HG03575 (cell line): ENCODE data around the gene CDH4.

Experiments used
- ATAC-seq: cut with Tn5 transposase; IDR thresholded peaks from one replicate; pipeline ENCODE4 v1.9.1; 2021; ENCODE audit not compliant: unreplicated experiment, insufficient number of reproducible peaks, low FRiP score; ENCODE audit errors: extremely low read depth

CDH4 gene

DNA sequence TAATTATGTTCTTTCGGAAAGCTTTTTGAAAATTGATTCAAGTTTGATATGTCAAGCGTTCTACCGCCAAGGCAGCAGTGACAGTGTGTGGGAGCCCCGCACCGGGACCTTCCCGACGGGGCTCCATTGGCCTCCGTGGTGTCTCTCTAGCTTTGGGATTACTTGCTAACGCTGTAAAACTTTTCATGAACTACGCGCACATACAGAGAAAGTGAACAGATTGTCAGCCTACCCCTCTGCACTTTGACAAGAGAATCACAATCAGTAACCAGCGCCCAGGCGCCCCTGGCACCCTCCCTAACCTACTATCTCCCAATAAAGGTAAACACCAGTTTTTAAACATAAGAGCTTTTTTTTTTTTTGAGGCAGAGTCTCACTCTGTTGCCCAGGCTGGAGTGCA lies 274.8 kb downstream of the CDH4 start:
- ATAC-seq = no peak

DNA sequence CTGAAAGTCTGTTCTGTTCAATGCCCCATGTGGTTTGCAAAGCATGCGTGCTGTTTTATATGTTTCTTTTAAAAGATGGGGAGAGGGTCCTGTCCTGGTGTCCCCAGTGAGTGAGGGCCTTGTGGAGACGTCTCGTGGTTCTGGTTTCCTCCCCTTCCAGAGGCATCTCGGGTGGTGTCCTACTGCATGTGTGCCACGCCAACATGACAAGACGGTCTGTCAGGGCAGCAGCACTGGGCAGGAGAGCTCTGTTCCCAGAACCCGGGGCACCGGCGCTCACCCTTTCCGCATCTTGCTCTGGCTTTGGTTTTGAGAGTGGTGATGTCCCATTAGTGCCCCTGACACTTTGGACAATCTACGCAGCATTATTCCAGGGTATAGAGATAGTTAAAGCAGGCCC lies 275.6 kb downstream of the CDH4 start:
- ATAC-seq = no peak

DNA sequence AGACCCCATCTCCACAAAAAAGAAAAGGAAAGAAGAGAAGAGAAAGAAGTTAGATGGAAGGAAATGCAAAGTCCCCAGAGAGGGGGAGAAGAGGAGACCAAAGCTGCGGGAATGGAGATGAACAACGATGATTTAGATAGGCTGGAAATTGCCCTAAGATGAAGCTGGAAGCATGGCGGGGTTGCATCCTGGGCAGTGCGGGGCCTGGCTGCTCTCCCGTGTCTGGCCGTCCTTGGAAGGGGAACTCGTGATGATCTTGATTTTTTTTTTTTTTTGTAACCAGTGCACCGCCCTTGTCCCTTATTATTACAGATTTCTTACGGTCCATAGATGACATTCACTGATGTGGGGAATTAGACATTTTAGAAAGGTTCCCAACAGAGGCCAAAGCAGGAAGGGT lies 276.5 kb downstream of the CDH4 start:
- no peak for ATAC-seq

DNA sequence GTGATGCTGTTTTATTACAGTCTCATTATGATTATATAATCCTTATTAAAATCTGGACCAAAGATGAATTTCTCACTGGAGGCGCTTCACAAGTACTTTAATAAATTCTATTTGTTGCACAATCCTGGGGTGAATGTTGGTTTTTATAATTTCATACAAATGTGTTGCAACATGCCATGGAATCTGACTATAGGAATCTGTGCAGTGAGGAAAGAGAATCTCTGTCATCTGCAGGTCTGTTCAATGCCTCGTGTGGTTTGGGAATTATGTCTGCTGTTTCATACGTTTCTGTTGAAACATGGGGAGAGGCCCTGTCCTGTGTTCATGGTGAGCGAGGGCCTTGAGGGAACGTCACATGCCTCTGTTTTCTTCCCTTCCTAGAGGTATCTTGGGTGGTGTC lies 277.3 kb downstream of the CDH4 start:
- no peak for ATAC-seq

DNA sequence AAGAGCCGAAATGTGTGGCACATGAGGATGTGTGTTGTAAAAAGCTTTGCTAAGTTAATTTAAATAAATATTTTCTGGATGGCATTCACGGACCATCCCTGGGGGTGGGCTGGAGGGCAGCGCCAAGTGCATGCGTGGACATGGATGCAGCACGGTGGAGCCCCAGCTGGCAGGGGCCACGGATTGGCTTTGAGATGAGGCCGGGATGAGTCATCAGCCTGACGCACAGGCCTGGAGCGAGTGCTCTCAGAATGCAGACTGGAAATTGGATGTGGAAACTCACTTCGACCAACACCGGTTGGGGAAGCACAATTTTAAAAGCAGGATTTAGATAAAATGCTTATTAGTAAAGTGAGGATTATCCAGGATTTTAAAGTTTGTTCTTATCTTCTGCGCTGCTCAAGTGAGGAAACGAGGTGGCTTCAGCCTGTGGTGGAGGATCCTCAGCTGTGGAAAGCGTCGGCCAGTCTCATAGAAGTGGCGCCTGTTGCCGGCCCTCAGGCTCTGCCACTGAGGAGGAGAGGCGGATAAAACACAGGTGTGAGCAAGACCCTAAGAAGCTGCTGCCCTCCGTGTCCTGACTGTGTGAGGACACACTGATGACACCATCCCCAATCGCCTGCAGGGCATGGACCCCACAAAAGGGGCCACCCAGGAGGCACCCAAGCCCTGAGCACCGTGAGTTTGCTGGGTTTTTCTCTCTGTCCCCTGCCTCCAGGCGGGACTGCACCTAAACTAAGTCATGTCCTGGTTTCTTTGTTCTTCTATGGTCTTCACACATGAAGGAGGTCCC lies 279.7 kb downstream of the CDH4 start:
- ATAC-seq = no peak

DNA sequence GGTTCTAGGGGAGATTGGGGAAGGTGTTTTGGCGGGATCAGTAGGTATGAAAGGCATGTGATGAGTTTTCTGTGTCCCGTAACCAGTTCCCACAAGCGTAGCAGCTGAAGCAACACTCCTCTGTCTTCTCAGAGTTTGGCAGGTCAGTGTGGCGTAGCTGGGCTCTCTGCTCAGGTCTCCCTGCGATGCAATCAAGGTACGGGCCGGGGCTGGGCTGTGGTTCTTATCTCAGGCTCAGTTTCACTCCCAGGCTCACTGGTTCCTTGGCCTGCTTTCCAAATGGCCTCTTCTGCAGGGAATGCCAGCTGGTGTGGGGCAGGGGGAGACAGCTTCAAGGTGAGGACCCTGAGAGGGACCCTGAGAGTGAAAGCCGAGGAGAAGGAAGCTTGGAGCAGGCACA lies 280.7 kb downstream of the CDH4 start:
- ATAC-seq = no peak

DNA sequence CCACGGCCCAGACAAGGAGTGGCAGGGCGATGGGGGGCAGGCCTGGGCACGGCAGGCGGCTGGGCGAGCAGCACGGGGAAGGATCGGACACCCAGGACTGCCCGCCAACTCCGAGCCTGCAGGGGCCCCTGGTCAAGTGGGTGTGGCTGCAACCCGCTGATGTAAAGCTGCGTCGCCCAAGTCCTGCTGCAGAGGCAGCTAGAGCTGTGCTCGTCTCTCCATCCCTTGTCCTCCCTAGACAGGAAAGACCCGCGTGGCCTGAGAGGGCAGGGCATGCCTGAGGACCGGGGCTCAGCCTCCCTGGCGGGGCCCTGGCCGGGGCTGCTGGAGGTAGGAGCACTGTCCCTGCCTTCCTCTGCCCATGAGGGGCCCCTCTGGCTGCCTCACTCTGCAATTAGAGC lies 281.2 kb downstream of the CDH4 start:
- ATAC-seq = no peak

DNA sequence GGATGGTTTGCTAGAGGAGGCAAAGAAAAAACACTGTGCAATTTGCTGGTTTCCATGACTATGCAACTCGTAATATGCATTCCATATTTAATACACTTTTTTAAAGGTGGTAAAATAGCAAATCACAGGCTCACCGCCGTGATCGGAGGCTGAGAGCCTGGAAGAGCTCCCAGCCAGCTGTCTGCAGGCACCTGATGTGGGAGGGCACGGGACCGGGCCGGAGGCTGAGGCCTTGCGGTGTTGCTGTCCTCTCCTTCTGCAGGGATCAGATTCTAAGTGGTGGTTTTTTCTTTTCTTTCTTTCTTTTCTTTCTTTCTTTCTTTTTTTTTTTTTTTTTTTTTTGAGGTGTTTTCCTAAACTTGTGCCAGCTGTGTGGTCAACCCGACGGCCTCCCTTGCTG lies 282.3 kb downstream of the CDH4 start:
- no peak for ATAC-seq

DNA sequence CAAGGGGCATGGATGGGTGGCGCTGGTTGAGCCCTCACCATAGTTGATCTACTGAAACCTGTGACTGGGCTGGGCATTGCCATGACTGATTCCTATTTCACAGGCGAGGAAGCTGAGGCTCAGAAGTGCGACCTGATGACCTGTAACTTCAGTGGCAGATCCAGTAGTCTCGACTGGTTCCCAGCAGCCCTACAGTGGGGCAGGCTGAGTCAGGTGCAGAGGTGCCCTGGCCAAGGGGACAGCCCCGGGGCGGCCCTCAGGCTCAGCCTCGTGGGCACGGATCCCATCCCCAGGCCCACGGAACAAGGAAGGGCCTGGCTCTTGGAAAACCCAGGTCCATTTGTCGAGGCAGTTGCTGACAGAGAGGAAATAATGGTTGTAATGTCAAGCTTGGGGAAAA lies 283.0 kb downstream of the CDH4 start:
- no peak for ATAC-seq

DNA sequence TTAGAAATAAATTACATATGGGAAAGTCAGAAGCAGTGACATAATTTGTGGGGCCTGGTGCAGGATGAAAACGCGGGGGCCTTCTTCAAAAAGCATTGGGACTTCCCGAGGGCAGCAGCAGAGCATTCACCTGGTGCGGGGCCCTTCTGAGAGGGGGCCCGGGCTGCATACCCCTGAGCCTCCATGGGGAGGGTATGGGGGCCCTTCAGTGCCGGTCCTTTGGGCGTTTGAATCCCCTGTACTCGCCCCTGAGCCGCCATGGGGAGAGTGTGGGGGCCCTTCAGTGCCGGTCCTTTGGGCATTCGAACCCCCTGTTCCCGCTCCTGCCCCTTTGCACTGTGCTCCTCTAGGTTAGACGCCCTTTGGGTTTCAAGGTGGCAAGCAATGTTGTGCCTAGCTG lies 283.5 kb downstream of the CDH4 start:
- ATAC-seq = no peak

DNA sequence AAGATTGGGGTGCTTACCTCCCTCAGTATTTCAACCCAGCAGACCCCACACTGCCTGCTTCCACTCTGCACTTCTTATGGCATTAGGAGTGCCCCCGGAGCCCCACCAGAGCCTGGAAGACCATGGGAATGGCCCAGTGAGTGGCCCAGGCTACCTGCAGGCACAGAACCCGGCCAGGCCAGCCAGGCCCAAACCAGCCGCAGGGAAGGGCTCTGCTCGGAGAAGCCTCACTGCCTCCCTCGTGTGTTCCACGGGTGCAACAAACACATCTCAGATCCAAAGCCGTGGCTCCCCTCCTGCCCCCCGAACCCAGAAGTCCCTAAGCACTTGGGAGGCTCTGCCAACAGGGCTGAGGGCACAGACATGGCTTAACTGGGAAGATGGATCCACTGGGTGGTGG lies 283.9 kb downstream of the CDH4 start:
- no peak for ATAC-seq

DNA sequence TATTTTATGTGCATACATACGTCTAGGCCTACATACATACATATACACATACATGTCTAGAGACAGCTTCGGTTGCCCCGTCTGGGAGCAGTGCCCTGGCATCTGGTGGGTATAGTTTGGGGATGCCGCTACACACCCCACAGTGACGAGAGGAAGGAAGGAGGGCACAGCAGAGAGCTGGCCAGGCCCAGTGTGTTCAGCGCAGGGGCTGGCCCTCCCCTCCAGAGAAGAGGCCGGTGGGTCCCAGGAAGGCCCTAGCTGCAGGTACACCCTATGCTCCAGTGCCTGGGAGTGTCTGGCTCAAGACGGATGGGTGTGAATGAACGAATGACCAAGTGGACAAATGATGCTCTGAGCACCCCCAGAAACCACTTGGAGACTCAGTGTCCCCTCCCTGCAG lies 284.6 kb downstream of the CDH4 start:
- ATAC-seq = no peak

DNA sequence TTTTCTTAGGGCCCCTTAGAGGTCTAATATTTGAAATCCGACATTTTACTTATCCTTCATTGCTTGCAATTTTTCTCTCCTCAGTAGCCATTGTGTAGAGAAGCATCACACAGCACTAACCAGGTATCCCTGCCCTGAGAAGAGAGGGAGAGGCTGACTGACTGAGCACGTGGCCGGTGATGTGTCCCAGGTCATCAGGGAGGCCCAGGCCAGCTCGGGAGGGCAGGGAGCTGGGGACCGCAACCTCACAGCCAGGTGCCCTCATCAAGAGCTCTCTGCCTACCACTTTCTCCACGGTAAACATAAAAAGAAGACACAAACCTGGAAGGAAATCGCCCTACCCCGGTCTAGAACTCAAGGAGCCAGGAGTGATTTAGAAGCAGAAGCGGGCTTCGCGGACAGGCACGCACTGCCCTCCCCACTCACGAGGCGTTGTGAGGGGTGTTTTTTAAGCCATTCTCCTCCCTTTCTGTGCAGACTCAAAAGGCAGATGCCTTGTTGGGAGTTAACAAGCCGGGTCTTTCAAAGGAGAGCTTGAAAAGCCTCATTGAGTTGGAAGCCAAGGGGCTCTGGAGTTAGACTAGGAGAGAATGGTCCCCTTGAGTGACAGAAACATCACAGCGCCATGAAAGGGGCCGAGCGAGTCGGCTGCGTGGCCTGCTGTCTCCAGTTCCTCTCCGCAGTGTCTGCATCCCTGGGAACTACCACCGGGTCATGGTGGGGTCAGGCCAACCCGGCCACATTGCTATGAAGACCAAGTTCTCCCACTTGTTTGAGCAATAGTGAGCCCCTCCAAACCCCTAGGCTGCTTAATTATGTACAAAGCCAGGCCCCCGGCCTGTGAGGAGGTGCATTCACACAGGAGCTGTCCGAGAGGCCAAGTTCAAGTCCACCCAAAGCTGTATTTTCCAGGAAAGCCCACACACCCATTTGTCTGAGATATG lies 285.4 kb downstream of the CDH4 start:
- ATAC-seq = no peak

DNA sequence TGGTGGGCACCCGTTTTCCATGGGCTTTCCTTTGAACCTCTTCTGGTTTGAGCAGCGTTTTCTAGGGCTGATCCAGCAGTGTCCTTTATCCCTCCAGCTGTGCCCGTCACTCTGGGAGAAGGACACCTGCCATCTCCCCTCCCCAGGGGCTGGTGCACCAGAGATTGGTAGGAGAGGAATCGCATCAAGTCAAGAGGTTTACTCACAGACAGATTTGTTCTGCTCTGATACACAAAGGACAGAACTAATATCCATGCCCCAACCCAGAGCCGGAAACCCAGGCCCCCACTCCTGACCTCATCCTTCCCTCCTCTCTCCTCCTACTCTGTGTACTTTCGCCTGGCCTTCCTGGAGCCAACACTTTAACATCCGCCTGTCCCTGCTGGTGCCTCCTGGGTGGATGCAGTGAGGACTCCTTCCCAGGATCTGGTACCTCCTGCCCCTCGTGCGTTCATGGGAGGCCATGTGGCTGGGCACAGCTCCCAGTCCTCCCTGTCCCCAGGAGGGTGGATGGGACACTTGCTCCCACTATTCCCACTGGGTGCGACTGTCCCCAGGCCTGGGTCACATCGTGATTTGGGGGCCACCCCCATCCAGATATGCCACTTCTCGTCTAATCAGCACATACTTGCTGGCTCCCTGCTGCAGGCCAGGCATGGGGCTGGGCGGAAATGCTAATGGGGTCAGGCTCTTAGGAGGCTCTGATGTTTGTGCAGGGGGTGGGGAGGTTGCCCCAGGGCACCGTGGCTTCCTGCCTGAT lies 286.3 kb downstream of the CDH4 start:
- no peak for ATAC-seq

DNA sequence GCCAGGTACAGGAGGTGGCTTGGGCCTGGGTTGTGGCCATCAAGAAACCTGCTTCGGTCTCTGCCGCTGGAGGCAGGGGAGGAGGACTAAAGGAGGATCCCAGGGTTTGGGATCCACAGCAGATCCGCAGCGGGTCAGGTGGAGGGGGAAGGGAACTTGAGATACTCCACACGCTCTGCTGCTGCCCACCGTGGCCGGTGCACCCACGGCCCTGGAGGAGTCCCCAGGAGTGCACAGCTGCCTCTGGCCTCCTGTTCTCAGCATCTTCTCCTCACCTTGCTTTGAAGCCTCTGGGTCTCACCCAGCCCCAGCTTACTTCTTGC lies 286.8 kb downstream of the CDH4 start:
- no peak for ATAC-seq

DNA sequence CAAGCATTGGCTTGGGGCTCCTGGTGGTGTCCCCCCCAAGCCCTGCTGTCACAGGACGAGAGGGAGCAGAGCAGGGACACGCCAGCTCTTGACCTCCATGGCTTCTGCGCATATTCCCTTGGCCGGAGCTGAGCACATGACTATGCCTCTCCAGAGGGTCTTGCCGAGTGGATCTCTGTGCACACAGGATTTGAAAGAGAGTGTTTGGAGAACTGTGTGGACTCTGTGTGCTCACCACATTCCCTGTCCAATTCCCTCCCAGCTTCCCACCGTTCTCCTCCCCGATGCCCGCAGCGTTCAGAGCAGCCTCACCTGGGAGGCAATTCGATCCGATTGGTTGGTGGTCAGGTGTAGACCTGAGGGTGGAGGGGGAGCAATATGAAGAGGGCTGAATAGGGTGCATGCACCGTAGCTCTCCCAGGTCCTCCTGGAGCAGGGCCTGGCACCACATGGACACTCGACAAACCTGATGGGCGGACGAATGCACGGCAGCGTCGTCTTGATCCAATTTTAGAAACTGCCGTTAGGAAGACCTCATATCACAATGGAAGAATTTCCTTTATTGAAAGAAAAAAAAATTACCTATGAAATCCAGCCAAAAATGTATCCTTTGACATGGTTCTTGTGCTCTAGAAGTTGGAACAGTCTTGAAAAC lies 287.8 kb downstream of the CDH4 start:
- no peak for ATAC-seq

DNA sequence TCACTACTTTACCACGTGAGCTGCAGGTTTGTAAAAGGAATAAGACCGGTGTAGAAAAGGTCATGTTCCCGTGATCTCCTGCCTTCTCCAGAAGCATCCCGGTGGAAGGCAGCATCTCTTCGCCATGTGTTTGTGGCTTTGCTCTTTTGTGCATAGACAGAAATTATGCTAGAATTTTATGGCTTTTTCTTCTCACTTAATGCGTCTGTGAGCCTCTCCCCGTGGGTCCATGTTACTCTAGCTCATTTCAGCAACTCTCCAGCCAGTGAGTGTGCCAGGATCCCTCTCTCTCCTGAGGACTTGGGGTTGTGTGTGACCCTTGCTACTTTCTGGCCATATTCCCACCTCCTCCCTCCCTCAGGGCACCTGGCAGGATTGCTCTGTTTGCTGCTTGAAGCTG lies 289.5 kb downstream of the CDH4 start:
- no peak for ATAC-seq

DNA sequence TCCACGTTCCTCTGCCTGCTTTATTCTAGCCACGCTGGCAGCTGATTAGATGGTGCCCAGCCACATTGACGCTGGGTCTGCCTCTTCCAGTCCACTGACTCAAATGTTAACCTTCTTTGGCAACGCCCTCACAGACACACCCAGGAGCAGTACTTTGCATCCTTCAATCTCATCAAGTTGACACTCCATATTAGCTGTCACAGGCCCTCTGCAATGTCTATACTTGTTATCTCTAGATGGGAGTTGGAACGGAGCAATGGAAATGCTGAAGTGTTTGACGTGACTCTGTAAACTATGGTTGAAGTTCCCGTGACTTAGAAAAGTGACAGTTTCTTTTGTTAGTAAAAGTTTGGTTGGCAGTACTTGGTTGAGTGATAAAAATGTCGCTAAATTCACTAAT lies 291.0 kb downstream of the CDH4 start:
- no peak for ATAC-seq
